ENCODE measurements around the gene IPO4.

DNA sequence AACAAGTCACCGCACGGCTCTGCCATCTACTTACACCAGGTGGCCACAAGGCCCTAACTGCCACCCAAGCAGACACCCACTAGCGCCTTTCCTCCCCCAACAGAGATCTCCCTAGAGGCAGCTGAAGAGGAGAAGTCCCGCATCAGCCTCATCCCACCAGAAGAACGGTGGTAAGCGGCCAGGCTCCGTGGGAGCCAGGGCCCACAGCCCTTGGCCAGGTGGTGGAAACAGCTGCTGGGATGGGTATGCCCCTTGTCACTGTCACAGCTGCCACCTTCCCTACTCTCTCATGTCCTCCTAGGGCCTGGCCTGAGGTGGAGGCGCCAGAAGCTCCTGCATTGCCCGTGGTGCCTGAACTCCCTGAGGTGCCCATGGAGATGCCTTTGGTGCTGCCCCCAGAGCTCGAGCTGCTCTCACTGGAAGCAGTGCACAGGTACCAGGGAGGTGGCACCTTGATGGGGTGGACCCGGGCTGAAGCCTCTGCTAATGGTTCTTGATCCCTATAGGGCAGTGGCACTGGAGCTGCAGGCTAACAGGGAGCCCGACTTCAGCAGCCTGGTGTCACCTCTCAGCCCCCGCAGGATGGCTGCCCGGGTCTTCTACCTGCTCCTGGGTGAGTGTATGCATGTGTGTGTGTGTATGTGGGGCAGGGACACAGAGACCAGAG is 9.2 kb downstream of the IPO4 start:
- TF ChIP-seq, protein P1, sequence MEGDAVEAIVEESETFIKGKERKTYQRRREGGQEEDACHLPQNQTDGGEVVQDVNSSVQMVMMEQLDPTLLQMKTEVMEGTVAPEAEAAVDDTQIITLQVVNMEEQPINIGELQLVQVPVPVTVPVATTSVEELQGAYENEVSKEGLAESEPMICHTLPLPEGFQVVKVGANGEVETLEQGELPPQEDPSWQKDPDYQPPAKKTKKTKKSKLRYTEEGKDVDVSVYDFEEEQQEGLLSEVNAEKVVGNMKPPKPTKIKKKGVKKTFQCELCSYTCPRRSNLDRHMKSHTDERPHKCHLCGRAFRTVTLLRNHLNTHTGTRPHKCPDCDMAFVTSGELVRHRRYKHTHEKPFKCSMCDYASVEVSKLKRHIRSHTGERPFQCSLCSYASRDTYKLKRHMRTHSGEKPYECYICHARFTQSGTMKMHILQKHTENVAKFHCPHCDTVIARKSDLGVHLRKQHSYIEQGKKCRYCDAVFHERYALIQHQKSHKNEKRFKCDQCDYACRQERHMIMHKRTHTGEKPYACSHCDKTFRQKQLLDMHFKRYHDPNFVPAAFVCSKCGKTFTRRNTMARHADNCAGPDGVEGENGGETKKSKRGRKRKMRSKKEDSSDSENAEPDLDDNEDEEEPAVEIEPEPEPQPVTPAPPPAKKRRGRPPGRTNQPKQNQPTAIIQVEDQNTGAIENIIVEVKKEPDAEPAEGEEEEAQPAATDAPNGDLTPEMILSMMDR (IDR thresholded peaks at IDR 0.05; ENCODE audit: low read depth, low read length, poor library complexity, severe bottlenecking), result no peak
- TF ChIP-seq EZH2phosphoT487 (IDR thresholded peaks at IDR 0.05; ENCODE audit: borderline replicate concordance, low read length), result no peak

Measured in DOHH2 (cell line).